HepG2 (cell line): Measurements from ENCODE around the gene DDAH2. TPM values are rescaled to one million over a fixed set of nuclear protein-coding genes. Genes with fewer than 3 reads are reported as not detected.

Experiments used
- ATAC-seq: fragments of 200-7000 bp; cut with Tn5 transposase; 3 replicates; pipeline ENCODE4 v1.9.1; 2020; ENCODE audit warnings: mild to moderate bottlenecking, moderate library complexity
- BruUV-seq: library from RNA; stranded (reverse); fragments of 400-500 nt; replicated peaks from 2 replicates; lab custom pipeline; 2021; lab: Mats Ljungman, UMichigan
- CTCF ChIA-PET: fragments of 300-600 bp; formaldehyde crosslinking; extraction: SDS; loops from one replicate; lab custom pipeline; 2021; ENCODE audit warnings: low total read pairs, inconsistent platforms, low intra/inter-chr PET ratio; lab: Yijun Ruan, JAX
- POLR2A ChIA-PET: fragments of 350-600 bp; sonication (Branson Sonifier 250); formaldehyde crosslinking; loops from one replicate; lab custom pipeline; 2020; ENCODE audit warnings: antibody characterized with exemption, inconsistent platforms; lab: Yijun Ruan, JAX
- DNase-seq: peaks from one replicate; pipeline ENCODE4 v3.0.0-alpha.2; 2015; ENCODE audit warnings: low spot score
- FAIRE-seq: peaks from 3 replicates; lab custom pipeline; 2011; peaks lifted over from hg19 to GRCh38; lab: Jason Lieb, UNC
- H2AFZ ChIP-seq: one replicate; pipeline ENCODE4 v1.6.1; 2011; ENCODE audit warnings: low read length, inconsistent platforms
- H3K27ac ChIP-seq: fragments of 300-600 bp; 3 replicates; pipeline ENCODE4 v1.8.0; 2011; ENCODE audit warnings: mixed run types, mild to moderate bottlenecking, mixed read lengths, low read length, inconsistent platforms; ENCODE audit not compliant: insufficient read depth; ENCODE audit errors: extremely low read length
- H3K27me3 ChIP-seq, 2 experiments: fragments of 200-600 bp in 1 of 2; 2 replicates in 1 of 2; 3 replicates in 1 of 2; pipeline versions ENCODE4 v1.6.0 to v1.8.0; 2011; ENCODE audit warnings: low read length in 2 of 2, mild to moderate bottlenecking in 2 of 2, moderate library complexity in 2 of 2, inconsistent platforms in 1 of 2; ENCODE audit not compliant: insufficient read depth in 2 of 2, control insufficient read depth in 1 of 2
- H3K36me3 ChIP-seq, 2 experiments: fragments of 200-600 bp in 1 of 2; replicated peaks in 1 of 2; 2 replicates in 1 of 2; 3 replicates in 1 of 2; pipeline versions ENCODE4 v1.5.1 to v1.8.0; 2011; ENCODE audit warnings: low read length in 2 of 2, inconsistent platforms in 1 of 2; ENCODE audit not compliant: insufficient read depth in 2 of 2, control insufficient read depth in 1 of 2
- H3K4me1 ChIP-seq: 2 replicates; pipeline ENCODE4 v1.5.1; 2012; ENCODE audit warnings: low read length, inconsistent platforms; ENCODE audit not compliant: insufficient read depth
- H3K4me2 ChIP-seq: 2 replicates; pipeline ENCODE4 v1.6.0; 2011; ENCODE audit warnings: low read depth, low read length, inconsistent platforms
- H3K4me3 ChIP-seq, 3 experiments: fragments of 200-600 bp in 1 of 3; sonication (generic), shearing (Covaris generic) in 1 of 3; replicated peaks in 1 of 3; 2 replicates each; pipeline ENCODE4 v1.5.1; 2011 to 2016; ENCODE audit warnings: low read length in 3 of 3, inconsistent platforms in 2 of 3, low read depth in 2 of 3, mild to moderate bottlenecking in 2 of 3, control low read depth in 1 of 3, mixed read lengths in 1 of 3; ENCODE audit not compliant: insufficient read depth in 1 of 3
- H3K79me2 ChIP-seq: one replicate; pipeline ENCODE4 v1.6.1; 2011; ENCODE audit warnings: low read length, inconsistent platforms; ENCODE audit not compliant: insufficient read depth
- H3K9ac ChIP-seq: 2 replicates; pipeline ENCODE4 v1.6.0; 2011; ENCODE audit warnings: mild to moderate bottlenecking, low read depth, low read length, inconsistent platforms; ENCODE audit not compliant: insufficient read depth
- H3K9me3 ChIP-seq: 2 replicates; pipeline ENCODE4 v1.5.1; 2012; ENCODE audit warnings: mild to moderate bottlenecking, low read length
- H4K20me1 ChIP-seq: 2 replicates; pipeline ENCODE4 v1.6.0; 2011; ENCODE audit warnings: inconsistent platforms, mild to moderate bottlenecking, low read length, moderate library complexity; ENCODE audit not compliant: insufficient read depth
- ATM ChIP-seq: fragments of 450-650 bp; IDR thresholded peaks from 2 replicates; pipeline ENCODE4 v1.7.1; 2017; ENCODE audit warnings: mild to moderate bottlenecking, borderline replicate concordance
- BCL6 ChIP-seq: IDR thresholded peaks from 2 replicates; pipeline ENCODE4 v1.6.1; 2016; ENCODE audit warnings: missing genetic modification reagents, missing compliant biosample characterization
- ETV6 ChIP-seq: sonication (generic); formaldehyde crosslinking; conservative IDR thresholded peaks from 2 replicates; pipeline ENCODE4 v1.4.0; 2020; ENCODE audit warnings: missing genetic modification reagents
- EZH2 ChIP-seq: conservative IDR thresholded peaks from 2 replicates; pipeline ENCODE4 v1.6.1; 2012; ENCODE audit warnings: mild to moderate bottlenecking, low read depth, low read length, moderate library complexity
- GABPB1 ChIP-seq: IDR thresholded peaks from 2 replicates; pipeline ENCODE4 v1.6.1; 2016; ENCODE audit warnings: mild to moderate bottlenecking, missing genetic modification reagents, moderate library complexity, missing compliant biosample characterization
- GTF2F1 ChIP-seq: fragments of 150-350 bp; IDR thresholded peaks from 2 replicates; pipeline ENCODE4 v1.6.1; 2014; ENCODE audit warnings: low read length
- NFE2L1 ChIP-seq: sonication (generic); formaldehyde crosslinking; IDR thresholded peaks from 2 replicates; pipeline ENCODE4 v1.4.0; 2020; ENCODE audit warnings: missing genetic modification reagents, mild to moderate bottlenecking, borderline replicate concordance
- PHF8 ChIP-seq: sonication (generic); formaldehyde crosslinking; IDR thresholded peaks from 2 replicates; pipeline ENCODE4 v1.5.0; 2020; ENCODE audit warnings: missing genetic modification reagents
- SP1 ChIP-seq, 2 experiments: fragments of 450-650 bp in 1 of 2; sonication (generic) in 1 of 2; formaldehyde crosslinking in 1 of 2; IDR thresholded peaks; 2 replicates each; pipeline versions ENCODE4 v1.4.0 to v1.6.1; 2016 to 2020; ENCODE audit warnings: missing genetic modification reagents in 1 of 2
- U2AF1 ChIP-seq: fragments of 200-400 bp; formaldehyde crosslinking; optimal IDR thresholded peaks from 2 replicates; pipeline ENCODE3; 2017; ENCODE audit warnings: mild to moderate bottlenecking, low read depth, low read length
- ZBTB3 ChIP-seq: sonication (generic); formaldehyde crosslinking; IDR thresholded peaks from 2 replicates; pipeline ENCODE4 v1.4.0; 2020; ENCODE audit warnings: low read depth, mild to moderate bottlenecking, moderate library complexity, missing genetic modification reagents, borderline replicate concordance
- ZNF382 ChIP-seq: sonication (generic); formaldehyde crosslinking; IDR thresholded peaks from 2 replicates; pipeline ENCODE4 v1.5.0; 2020; ENCODE audit warnings: missing genetic modification reagents, mild to moderate bottlenecking, borderline replicate concordance
- ZNF432 ChIP-seq: sonication (generic); formaldehyde crosslinking; IDR thresholded peaks from 2 replicates; pipeline ENCODE4 v1.5.0; 2020; ENCODE audit warnings: missing genetic modification reagents, mild to moderate bottlenecking, borderline replicate concordance
- ZNF546 ChIP-seq: sonication (generic); formaldehyde crosslinking; conservative IDR thresholded peaks from 2 replicates; pipeline ENCODE4 v1.8.1; 2023; ENCODE audit warnings: mild to moderate bottlenecking, missing genetic modification reagents
- WGBS: methylation state at CpG from one replicate; pipeline ENCODE4 v1.1.6; 2017; ENCODE audit warnings: low lambda C conversion rate; 5-methylcytosine and 5-hydroxymethylcytosine counted together
- in situ Hi-C: cut with HindIII; loops from 2 replicates; pipeline ENCODE4 v1.10.0; 2017; ENCODE audit warnings: low pct_unique_long_range_greater_than_20kb; ENCODE audit not compliant: extremely low pct_ligation_motif_present
- intact Hi-C: fragments of 100-400 bp; cut with micrococcal nuclease; formaldehyde crosslinking; loops from one replicate; pipeline ENCODE4 v1.10.0; 2022; ENCODE audit not compliant: unreplicated experiment
- polyA plus RNA-seq, 8 experiments: library from polyadenylated mRNA; depleted of rRNA in 3 of 8; stranded (reverse) in 7 of 8; unstranded in 1 of 8; fragments of >200 nt; fragmentation: Illumina TruSeq in 4 of 8; extraction: Trizol in 4 of 8; gene quantifications; 2 replicates each; pipeline versions ENCODE4 v1.2.1 to v1.2.3, GENCODE V29; 2011 to 2016; ENCODE audit warnings: low read depth in 4 of 8, missing spikeins in 1 of 8, mixed read lengths in 1 of 8; ENCODE audit not compliant: insufficient read depth in 1 of 8
- total RNA-seq, 5 experiments: library from RNA; depleted of rRNA; stranded (reverse); fragments of >200 nt; fragmentation: Illumina TruSeq; extraction: Trizol; gene quantifications; 2 replicates each; pipeline ENCODE4 v1.2.3, GENCODE V29; 2016; ENCODE audit warnings: low read depth in 1 of 5
- TF ChIP-seq, protein P1 (sequence below): sonication (generic); formaldehyde crosslinking; IDR thresholded peaks from 2 replicates; pipeline ENCODE4 v1.5.1; 2020; ENCODE audit warnings: mild to moderate bottlenecking, missing genetic modification reagents, moderate library complexity
- TF ChIP-seq, protein P2 (sequence below): sonication (generic); formaldehyde crosslinking; conservative IDR thresholded peaks from 2 replicates; pipeline ENCODE4 v1.5.0; 2020; ENCODE audit warnings: missing genetic modification reagents
- TF ChIP-seq, protein P3 (sequence below): sonication (generic); formaldehyde crosslinking; IDR thresholded peaks from 2 replicates; pipeline ENCODE4 v1.8.0; 2022; ENCODE audit warnings: mild to moderate bottlenecking, missing genetic modification reagents
- TF ChIP-seq, protein P4 (sequence below): sonication (generic); formaldehyde crosslinking; IDR thresholded peaks from 2 replicates; pipeline ENCODE4 v1.5.0; 2020; ENCODE audit warnings: missing genetic modification reagents

DDAH2 gene
- total and polyA plus RNA-seq, 2 of the 13 experiments (the other 11 are each of a cell fraction or from before 2014, with no cell fraction given): 16.4 to 21.1 TPM

DNA sequence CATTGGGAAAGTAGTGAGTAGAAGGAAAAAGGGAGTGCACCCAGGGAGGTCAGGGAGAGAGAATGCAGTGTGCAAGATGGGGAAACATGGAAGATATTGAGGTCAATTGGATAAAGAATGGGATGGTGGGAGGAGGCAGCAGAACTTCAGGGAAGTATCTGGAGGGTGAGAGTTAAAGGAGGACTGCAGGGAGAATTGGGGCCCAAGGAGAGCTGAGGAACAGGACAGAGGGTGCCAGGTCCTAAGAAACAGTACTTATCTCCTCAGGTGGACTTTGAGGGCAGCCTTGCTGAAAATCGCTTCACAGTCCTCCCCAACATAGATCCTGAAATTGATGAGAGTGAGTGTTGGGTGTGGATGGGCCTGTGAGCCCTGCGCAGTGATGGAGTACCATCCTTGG is 29.2 kb upstream of the DDAH2 start:
- ChIA-PET CTCF (no interaction called here), POLR2A (interaction anchor here (1.2 to 11.5 kb wide), 2 partner anchors 21 to 29 kb away, joined by 3 to 96 read pairs; partner anchors contain the start of genes CLIC1, DDAH2 and MSH5)
- Histone ChIP-seq H3K27ac (no peak overlapping the region), H4K20me1 (no peaks in the 10 kb centered on the region), H3K4me1 (peaks cover 16% of the 10 kb centered on the region), H3K36me3 (peaks cover 0 to 2% of the 10 kb centered on the region in 2 experiments; a peak in 3 of 5 replicates), H2AFZ (no peak overlapping the region), H3K4me2 (no peak overlapping the region), H3K9ac (no peak overlapping the region), H3K4me3 (no peak overlapping the region), H3K27me3 (no peaks in the 10 kb centered on the region), H3K9me3 (no peaks in the 10 kb centered on the region), H3K79me2 (no peaks in the 10 kb centered on the region)
- no peak for ATAC-seq
- in situ Hi-C loops: no loop called here
- 100% methylated on average over 2 of the region's 2 CpGs for WGBS
- intact Hi-C loops: no loop called here
- FAIRE-seq: no peak
- no TSS peak for BruUV-seq
- DNase-seq: no peak
- TF ChIP-seq GTF2F1 (no peak), ZNF546 (CRISPR knock-in tag) (no peak), PHF8 (CRISPR knock-in tag) (no peak), ZNF432 (CRISPR knock-in tag) (no peak), SP1 (IDR thresholded peaks at IDR 0.05) (no peak), SP1 (CRISPR knock-in tag; IDR thresholded peaks at IDR 0.05) (no peak), ZBTB3 (no peak), EZH2 (no peak), ATM (no peak), GABPB1 (no peak), U2AF1 (no peak), ETV6 (CRISPR knock-in tag) (no peak), NFE2L1 (no peak), ZNF382 (no peak), BCL6 (CRISPR knock-in tag) (no peak)
- TF ChIP-seq, protein P1, sequence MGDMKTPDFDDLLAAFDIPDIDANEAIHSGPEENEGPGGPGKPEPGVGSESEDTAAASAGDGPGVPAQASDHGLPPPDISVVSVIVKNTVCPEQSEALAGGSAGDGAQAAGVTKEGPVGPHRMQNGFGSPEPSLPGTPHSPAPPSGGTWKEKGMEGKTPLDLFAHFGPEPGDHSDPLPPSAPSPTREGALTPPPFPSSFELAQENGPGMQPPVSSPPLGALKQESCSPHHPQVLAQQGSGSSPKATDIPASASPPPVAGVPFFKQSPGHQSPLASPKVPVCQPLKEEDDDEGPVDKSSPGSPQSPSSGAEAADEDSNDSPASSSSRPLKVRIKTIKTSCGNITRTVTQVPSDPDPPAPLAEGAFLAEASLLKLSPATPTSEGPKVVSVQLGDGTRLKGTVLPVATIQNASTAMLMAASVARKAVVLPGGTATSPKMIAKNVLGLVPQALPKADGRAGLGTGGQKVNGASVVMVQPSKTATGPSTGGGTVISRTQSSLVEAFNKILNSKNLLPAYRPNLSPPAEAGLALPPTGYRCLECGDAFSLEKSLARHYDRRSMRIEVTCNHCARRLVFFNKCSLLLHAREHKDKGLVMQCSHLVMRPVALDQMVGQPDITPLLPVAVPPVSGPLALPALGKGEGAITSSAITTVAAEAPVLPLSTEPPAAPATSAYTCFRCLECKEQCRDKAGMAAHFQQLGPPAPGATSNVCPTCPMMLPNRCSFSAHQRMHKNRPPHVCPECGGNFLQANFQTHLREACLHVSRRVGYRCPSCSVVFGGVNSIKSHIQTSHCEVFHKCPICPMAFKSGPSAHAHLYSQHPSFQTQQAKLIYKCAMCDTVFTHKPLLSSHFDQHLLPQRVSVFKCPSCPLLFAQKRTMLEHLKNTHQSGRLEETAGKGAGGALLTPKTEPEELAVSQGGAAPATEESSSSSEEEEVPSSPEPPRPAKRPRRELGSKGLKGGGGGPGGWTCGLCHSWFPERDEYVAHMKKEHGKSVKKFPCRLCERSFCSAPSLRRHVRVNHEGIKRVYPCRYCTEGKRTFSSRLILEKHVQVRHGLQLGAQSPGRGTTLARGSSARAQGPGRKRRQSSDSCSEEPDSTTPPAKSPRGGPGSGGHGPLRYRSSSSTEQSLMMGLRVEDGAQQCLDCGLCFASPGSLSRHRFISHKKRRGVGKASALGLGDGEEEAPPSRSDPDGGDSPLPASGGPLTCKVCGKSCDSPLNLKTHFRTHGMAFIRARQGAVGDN (CRISPR knock-in tag): no peak
- TF ChIP-seq, protein P2, sequence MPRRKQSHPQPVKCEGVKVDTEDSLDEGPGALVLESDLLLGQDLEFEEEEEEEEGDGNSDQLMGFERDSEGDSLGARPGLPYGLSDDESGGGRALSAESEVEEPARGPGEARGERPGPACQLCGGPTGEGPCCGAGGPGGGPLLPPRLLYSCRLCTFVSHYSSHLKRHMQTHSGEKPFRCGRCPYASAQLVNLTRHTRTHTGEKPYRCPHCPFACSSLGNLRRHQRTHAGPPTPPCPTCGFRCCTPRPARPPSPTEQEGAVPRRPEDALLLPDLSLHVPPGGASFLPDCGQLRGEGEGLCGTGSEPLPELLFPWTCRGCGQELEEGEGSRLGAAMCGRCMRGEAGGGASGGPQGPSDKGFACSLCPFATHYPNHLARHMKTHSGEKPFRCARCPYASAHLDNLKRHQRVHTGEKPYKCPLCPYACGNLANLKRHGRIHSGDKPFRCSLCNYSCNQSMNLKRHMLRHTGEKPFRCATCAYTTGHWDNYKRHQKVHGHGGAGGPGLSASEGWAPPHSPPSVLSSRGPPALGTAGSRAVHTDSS (CRISPR knock-in tag): no peak
- TF ChIP-seq, protein P3, sequence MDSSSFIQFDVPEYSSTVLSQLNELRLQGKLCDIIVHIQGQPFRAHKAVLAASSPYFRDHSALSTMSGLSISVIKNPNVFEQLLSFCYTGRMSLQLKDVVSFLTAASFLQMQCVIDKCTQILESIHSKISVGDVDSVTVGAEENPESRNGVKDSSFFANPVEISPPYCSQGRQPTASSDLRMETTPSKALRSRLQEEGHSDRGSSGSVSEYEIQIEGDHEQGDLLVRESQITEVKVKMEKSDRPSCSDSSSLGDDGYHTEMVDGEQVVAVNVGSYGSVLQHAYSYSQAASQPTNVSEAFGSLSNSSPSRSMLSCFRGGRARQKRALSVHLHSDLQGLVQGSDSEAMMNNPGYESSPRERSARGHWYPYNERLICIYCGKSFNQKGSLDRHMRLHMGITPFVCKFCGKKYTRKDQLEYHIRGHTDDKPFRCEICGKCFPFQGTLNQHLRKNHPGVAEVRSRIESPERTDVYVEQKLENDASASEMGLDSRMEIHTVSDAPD (CRISPR knock-in tag): no peak
- TF ChIP-seq, protein P4, sequence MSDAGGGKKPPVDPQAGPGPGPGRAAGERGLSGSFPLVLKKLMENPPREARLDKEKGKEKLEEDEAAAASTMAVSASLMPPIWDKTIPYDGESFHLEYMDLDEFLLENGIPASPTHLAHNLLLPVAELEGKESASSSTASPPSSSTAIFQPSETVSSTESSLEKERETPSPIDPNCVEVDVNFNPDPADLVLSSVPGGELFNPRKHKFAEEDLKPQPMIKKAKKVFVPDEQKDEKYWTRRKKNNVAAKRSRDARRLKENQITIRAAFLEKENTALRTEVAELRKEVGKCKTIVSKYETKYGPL (CRISPR knock-in tag): no peak
